Embryonic facial prominence (tissue), 1 donor: ENCODE measurements around the gene ARCN1.
"Not testable (repeated sequence)": the region's sequence is repeated elsewhere in the genome, so short reads cannot be mapped to it uniquely, and the experiment has no call there.

Experiments used
- DNase-seq: peaks from one replicate; pipeline ENCODE4 v3.0.0-alpha.2; 2016; ENCODE audit errors: extremely low spot score

ARCN1 gene

GRCh38 chr11:118544647-118545010 is 27.6 kb upstream of the ARCN1 start:
- DNase-seq, result no peak

- no peak for DNase-seq
Measured at GRCh38 chr11:118545533-118545932, 26.7 kb upstream of the ARCN1 start.

- no peak for DNase-seq
Measured at GRCh38 chr11:118547132-118547531, 25.1 kb upstream of the ARCN1 start.

DNA sequence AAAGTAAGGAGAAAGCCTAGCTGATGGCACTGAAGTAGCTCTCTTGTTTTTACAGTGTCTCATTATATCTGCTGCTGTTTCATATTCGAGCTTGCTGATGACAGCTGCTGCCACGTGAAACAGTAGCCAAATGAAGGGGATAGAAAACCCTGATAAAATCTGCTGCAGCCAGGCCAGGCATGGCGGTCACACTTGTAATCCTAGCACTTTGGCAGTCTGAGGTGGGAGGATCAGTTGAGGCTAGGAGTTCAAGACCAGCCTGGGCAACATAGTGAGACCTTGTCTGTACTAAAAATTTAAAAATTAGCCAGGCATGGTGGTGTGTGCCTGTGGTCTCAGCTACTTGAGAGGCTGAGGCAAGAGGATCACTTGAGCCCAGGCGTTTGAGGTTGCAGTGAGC is 19.9 kb upstream of the ARCN1 start:
- no peak for DNase-seq

DNA sequence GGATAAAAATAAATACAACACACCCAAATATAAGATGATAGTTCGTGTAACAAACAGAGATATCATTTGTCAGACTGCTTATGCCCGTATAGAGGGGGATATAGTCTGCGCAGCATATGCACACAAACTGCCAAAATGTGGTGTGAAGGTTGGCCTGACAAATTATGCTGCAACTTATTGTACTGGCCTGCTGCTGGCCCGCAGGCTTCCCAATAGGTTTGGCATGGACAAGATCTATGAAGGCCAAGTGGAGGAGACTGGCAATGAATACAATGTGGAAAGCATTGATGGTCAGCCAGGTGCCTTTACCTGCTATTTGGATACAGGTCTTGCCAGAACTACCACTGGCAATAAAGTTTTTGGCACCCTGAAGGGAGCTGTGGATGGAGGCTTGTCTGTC is 11.4 kb upstream of the ARCN1 start:
- DNase-seq, result no peak

DNA sequence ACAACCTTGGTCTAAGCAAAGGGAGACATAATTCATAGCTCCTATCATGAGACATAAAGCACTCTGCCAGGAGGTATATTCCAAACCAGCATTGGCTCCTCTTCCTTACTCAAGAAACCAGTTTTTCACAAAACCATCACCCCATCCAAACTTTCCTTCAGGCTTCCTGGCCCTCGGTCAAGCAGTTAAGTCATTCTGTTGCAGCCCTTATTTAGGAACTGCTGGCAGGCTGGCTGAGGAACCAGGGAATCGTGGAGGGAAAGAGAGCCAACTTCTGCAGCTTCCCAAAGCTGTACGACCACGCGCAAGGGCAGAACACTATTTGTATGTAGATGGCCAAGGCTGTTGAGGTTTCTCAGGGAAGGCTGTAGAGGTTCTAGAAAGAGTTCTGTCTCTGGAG is 7.2 kb upstream of the ARCN1 start:
- no peak for DNase-seq

- no peak for DNase-seq
Measured at GRCh38 chr11:118569670-118570069, 2.5 kb upstream of the ARCN1 start.

GRCh38 chr11:118570787-118571186 is 1.4 kb upstream of the ARCN1 start:
- no peak for DNase-seq

GRCh38 chr11:118571701-118572060 is 528 bp upstream of the ARCN1 start:
- not testable (repeated sequence) for DNase-seq

GRCh38 chr11:118572981-118573550 is 857 bp downstream of the ARCN1 start:
- no peak for DNase-seq

GRCh38 chr11:118574636-118575035 is 2.4 kb downstream of the ARCN1 start:
- no peak for DNase-seq

DNA sequence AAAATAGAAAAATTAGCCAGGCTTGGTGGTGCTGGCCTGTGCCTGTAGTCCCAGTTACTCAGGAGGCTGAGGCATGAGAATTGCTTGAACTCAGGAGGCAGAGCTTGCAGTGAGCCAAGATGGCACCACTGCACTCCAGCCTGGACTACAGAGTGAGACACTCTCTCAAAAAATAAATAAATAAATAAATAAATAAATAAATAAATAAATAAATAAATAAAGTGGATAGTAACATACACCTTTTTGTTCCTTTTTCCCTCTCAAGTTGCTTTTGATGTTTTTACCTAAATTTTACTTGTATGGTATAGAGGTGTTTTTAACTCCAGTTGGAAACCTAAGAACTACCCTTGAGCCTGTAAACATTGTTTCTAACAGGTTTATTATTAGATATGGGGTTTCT is 5.8 kb downstream of the ARCN1 start:
- DNase-seq, result not testable (repeated sequence)

DNA sequence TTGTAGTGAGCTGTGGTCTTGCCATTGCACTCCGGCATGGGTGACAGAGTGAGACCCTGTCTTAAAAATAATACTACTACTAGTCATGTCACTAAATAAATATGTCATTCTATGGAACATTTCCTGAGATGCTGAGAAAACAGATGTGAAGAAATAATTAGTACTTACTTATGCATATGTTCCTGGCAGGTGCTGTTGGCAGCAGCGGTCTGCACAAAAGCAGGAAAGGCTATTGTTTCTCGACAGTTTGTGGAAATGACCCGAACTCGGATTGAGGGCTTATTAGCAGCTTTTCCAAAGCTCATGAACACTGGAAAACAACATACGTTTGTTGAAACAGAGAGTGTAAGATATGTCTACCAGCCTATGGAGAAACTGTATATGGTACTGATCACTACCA is 8.8 kb downstream of the ARCN1 start:
- DNase-seq, result no peak

- no peak for DNase-seq
Measured at GRCh38 chr11:118587952-118588351, 15.7 kb downstream of the ARCN1 start.

DNA sequence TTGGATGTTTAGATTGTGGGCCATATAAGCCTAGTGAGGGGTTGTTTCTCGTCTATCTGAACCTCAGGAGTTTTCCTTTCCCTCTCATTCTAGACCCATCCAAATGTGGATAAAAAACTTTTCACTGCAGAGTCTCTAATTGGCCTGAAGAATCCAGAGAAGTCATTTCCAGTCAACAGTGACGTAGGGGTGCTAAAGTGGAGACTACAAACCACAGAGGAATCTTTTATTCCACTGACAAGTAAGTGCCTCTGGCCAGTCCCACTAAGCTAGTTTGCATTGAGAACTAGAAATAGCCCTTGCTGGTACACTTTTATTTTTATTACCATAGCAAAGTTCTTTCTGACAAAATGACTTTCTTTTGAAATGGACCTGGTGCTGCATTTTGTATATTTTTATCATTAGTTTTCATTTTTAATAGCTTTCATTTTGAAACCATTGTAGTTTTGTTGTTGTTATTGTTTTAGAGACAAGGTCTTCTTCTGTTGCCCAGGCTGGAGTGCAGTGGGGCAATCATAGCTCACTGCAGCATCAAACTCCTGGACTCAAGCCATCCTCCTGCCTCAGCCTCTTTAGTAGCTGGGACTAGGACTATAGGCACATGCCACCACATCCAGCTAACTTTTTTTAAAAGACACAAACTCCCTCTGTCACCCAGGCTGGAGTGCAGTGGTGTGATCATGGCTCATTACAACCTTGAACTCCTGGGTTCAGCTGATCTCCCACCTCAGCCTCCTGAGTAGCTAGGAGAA is 20.6 kb downstream of the ARCN1 start:
- no peak for DNase-seq

GRCh38 chr11:118594984-118595383 is 22.8 kb downstream of the ARCN1 start:
- DNase-seq, result not testable (repeated sequence)

DNA sequence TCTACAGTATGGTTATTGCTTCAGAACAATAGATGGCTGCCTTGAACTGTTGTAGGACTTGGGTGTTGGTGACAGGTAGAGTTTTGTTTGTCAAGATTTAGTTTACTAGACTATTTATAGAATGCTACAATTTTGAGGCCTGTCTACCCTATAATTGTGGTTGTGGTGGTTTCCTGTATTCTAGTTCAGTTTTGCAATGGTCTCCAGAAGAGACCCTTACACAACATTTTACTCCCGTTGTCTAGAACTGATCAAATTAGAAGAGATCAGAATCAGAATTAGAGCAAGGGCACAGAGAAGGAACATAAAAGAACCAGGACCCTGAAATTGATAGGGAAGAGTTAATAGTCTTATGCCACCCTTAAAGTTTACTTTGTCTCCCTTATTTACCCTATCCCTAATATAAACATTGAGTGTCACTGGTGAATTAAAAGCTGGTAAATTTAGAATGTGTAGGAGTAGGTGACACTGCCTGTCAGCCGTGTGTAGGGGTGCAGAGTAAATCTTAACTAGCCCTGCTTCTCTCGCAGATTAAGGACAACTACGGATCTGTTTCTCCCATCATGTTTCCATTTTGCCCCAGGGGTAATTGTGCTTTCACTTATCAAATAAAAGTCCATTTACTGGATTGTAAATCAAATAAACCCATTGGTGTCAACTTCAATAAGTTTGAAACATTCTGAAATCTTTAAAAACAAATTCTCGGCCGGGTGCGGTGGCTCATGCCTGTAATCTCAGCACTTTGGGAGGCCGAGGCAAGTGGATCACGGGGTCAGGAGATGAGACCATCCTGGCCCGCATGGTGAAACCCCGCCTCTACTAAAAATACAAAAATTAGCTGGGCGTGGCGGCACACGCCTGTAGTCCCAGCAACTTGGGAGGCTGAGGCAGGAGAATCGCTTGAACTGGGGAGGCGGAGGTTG is 24.3 kb downstream of the ARCN1 start:
- DNase-seq, result no peak

DNA sequence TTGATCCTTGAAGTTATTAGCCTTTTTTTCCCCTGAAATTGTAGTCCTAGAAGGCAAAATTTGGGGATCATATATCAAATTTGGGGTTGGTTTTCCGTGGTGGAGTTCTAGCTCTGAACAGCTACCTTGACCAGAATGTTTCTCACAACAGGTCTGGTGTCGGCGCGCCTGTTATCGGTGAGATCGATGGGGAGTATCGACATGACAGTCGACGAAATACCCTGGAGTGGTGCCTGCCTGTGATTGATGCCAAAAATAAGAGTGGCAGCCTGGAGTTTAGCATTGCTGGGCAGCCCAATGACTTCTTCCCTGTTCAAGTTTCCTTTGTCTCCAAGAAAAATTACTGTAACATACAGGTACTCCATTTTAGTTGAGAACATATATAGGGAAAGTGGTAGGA is 25.3 kb downstream of the ARCN1 start:
- no peak for DNase-seq

- no peak for DNase-seq
Measured at GRCh38 chr11:118602331-118602730, 30.1 kb downstream of the ARCN1 start.

DNA sequence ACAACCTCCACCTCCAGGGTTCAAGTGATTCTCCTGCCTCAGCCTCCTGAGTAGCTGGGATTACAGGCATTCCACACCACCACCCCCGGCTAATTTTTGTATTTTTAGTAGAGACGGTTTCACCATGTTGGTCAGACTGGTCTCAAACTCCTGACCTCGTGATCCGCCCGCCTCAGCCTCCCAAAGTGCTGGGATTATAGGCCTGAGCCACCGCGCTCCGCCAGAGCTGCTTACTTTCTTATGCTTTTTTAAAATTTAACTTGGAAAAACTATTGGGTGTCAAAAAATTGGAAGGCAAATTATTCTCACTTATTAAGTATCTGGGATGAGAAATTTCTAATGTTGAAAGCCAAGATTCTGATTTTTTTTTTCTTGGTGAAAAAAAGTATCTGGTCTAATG is 31.5 kb downstream of the ARCN1 start:
- DNase-seq, result not testable (repeated sequence)

- DNase-seq, result no peak
Measured at GRCh38 chr11:118604566-118604965, 32.4 kb downstream of the ARCN1 start.

DNA sequence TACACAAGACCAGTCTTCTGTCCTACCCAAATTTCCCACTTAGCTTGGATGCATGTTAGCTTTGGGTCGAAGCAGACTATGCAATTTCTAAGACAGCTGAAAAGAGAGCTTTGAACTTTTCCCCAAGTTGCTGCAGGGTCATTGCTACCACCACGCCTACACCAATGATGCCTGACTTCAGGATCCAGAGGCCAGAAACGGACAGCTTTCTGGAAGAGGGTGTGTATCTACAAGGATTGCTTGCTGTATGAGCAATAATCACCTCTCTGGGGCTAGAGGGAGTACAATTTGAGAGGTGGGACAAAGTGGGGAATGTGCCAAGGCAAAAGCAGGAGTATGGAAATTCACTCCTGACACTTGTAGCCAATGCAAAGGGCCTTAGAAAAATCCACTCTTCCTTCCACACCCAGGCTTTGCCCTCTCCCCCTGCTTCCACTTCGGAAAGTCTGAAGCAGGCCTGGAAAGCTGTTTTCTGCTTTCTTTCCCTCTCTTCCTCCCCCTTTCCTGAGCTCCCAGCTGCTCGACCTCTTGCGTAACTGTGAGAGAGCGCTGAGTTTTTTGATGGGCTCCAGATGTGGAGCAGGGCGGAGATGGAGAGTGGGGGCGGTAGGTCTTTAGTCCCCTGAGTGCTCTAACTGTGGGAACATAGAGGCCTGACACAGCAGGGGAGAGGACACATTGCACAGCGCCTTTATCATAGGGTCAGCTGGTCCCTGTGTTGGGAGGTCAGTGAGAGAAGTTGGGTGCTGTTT is 33.1 kb downstream of the ARCN1 start:
- peak; percentile 75 for DNase-seq
